Astrocyte (in vitro differentiated cells and primary cell): ENCODE measurements around the gene RASGRF2.

Source experiments
- CTCF ChIP-seq: IDR thresholded peaks from 2 replicates; pipeline ENCODE4 v1.5.1; 2011; ENCODE audit warnings: low read depth, mild to moderate bottlenecking, inconsistent platforms, low read length, moderate library complexity; ENCODE audit not compliant: insufficient read depth
- EZH2 ChIP-seq: IDR thresholded peaks from 2 replicates; pipeline ENCODE4 v1.6.1; 2012; ENCODE audit warnings: mild to moderate bottlenecking, low read length, inconsistent platforms; ENCODE audit not compliant: insufficient read depth

- TF ChIP-seq CTCF (no peak), EZH2 (no peak)
Observed at GRCh38 chr5:81095835-81096234, 135.7 kb downstream of the RASGRF2 start.
